Testis (tissue), 2 donors: ENCODE data around the gene EML2.

ENCODE experiments used
- POLR2A ChIP-seq: fragments of 450-650 bp; IDR thresholded peaks from one replicate; pipeline ENCODE4 v1.6.1; 2017; ENCODE audit warnings: antibody characterized with exemption, mild to moderate bottlenecking, moderate library complexity
- TF ChIP-seq, protein P1 (sequence below), 3 experiments: fragments of 450-650 bp in 2 of 3; fragments of 200-600 bp in 1 of 3; sonication (generic) in 1 of 3; IDR thresholded peaks; one replicate each; pipeline ENCODE4 v1.5.1; 2016 to 2019; ENCODE audit warnings: antibody characterized with exemption in 3 of 3, mild to moderate bottlenecking in 2 of 3, moderate library complexity in 1 of 3

DNA sequence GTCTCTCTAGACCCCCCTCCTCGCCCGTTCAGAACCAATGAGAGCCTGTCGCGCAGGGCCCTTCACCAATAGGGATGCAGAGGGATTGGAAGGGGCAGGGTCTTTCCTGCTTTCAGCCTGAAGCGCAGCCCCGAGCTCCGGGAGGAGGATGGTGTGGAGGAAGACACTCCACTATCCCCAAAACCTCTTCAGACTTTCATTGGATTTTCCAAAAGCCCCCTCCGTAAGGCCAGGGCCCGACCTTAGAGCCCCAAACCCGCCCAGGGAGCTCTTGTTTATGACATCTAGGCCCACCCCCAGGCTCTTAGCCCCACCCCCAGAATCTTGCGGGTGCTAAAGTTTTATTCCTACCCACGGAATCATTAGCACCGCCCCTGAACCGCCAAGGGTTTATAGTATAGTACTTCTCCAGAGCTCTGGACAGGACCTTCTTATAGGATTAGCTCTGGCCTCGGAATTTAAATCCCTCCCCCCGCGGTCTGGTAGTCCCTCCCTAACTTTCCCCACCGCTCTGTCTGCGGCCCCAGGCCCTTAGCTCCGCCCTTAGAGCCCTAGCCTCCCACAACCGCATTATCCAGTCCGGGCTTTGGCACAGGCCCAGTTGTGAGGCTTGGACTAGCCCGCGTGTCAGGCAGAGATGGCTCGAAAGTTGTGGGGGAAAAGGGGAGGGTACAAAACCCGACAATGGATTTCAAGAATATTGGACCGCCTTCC lies 6.6 kb upstream of the EML2 start:
- TF ChIP-seq, protein P1, sequence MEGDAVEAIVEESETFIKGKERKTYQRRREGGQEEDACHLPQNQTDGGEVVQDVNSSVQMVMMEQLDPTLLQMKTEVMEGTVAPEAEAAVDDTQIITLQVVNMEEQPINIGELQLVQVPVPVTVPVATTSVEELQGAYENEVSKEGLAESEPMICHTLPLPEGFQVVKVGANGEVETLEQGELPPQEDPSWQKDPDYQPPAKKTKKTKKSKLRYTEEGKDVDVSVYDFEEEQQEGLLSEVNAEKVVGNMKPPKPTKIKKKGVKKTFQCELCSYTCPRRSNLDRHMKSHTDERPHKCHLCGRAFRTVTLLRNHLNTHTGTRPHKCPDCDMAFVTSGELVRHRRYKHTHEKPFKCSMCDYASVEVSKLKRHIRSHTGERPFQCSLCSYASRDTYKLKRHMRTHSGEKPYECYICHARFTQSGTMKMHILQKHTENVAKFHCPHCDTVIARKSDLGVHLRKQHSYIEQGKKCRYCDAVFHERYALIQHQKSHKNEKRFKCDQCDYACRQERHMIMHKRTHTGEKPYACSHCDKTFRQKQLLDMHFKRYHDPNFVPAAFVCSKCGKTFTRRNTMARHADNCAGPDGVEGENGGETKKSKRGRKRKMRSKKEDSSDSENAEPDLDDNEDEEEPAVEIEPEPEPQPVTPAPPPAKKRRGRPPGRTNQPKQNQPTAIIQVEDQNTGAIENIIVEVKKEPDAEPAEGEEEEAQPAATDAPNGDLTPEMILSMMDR (IDR thresholded peaks at IDR 0.05), result no peak
- no peak for TF ChIP-seq POLR2A
